GM18907 (cell line): ENCODE data around the gene EIPR1.
A peak's percentile ranks its signal among the peaks of the same experiment; 100 is the strongest.

Experiments used
- ATAC-seq: cut with Tn5 transposase; IDR thresholded peaks from one replicate; pipeline ENCODE4 v1.9.1; 2021; ENCODE audit warnings: mild to moderate bottlenecking, moderate library complexity; ENCODE audit not compliant: unreplicated experiment

The EIPR1 gene

DNA sequence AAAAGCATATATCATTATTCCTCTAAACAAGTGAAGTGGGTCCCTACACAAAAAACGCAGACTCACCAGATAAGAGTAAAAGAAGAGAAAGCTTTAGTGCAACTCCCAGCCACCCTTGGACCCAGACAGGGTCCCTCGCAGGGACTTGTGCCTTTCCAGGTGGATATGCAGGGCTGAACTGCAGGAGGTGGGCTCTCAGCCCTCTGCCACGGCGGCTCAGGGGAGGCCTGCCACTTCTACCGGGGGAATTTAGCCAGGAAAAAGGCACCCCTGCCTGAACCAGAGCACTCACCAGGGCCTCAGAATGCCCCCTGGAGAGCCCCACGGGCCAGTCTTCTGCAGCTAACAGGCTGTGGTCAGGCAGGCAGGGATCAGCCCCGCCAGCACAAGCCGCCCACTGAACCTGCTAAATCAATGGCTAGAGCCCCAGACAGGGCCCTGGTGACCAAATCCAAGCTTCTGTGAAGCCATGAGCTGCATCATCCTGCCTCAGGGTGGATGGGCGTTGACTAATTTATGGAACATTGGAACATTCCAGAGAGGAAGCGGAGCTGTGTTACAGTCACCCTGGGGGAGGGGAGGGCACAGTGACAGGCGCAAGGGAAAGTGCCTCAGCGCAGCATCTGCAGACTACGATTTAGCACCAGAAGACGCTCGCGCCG lies 209.3 kb downstream of the EIPR1 start:
- ATAC-seq: no peak

DNA sequence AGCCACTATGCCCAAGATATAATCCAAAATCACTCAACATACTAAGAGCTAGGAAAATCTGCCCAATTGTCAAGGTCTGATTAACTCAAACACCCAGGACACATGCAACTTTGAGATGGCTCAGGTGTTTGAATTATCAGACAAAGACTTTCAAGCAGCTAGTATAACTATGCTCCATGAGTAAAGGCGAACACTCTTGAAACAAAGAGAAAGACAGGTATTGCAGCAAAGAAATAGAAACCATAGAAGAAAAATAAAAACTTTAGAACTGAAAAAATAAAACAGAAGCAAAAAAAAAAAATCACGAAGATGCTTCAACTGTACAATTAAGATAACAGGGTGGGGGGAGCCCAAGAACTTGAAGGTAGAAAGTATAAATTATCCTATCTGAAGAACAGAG lies 214.2 kb downstream of the EIPR1 start:
- ATAC-seq: no peak

DNA sequence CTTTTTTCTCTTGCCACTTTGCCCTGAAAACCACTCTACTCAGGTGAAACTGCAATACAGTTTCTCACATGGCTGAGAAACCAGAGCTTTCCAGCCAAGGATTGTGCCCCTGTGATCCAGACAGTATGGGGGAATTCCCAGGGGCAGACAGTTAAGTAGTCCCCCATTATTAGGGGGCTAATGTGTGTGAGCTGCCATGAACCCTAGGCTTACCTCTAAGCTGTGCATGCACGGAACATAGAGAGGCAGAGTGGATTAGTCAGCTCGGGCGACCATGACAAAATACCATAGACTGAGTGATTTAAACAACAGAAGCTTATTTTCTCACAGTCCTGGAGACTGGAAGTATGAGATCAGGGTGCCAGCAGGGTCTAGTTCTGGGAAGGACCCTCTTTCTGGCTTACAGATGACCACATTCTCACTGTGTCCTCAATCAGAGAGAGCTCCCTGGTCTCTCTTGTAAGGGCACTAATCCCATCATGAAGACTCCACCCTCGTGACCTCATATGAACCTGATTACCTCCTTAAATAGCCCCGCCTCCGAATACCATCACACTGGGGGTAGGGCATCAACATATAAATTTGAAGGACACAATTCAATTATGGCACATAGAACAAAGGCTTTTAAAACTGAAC lies 215.1 kb downstream of the EIPR1 start:
- no peak for ATAC-seq

DNA sequence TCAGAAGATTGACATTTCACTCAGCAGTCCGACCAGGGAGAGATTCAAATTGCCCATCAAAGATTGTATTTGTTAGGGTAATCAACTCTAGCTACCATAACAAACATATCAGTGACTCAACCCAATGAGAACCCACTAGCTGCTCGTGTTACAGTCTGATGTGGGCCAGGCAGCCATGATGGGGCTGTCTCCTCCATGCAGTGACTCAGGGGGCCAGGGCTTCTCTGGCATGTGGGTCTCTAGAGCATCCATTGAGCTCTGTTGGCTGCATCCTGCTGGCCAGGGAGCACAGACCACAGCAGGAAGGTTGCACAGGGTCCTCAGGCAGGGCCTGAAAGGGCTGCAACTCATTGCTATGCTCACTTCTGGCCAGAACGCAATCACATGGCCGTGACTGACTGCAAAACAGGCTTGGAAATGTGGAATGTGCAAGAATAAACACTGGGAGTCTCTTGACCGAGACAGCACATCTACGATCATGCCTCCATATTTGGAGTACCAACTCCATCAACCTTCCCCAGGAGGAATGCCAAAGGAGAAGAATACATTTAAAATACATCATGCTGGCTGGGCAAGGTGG lies 216.8 kb downstream of the EIPR1 start:
- no peak for ATAC-seq

DNA sequence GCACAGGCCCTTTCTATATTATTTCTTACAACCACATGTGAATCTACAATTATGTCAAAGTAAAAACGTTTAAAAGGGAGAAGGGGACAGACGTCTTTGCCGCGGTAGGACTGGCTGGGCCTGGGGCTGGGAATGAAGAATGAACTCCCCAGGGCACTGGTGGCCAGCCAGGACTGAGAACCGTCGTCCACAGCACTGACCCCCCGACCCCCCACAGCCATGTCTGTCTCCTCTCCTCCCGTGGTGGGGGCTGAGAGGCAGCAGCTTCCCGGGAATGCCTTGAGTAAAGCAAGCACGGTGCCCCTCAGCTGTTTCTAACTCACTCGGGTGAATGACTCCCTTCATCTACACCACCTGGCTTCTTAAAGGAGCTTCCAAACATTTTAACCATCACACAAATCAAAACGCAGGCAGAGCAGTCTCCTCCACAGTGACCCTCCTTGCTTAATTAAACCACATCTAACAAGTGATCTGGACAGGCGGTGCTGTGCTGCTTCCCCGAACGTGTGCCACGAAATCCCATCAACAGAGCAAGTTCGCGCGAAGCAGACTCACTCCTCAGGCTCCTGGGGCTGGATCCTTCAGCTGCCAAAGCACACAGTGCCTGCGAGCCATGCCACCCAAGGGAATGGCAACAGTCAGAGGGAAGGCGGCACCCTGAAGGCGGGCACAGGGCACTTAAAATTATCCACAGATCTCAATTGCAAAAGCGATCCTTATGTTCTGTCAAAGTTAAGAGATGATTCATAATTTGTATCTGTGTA lies 217.7 kb downstream of the EIPR1 start:
- ATAC-seq: no peak

DNA sequence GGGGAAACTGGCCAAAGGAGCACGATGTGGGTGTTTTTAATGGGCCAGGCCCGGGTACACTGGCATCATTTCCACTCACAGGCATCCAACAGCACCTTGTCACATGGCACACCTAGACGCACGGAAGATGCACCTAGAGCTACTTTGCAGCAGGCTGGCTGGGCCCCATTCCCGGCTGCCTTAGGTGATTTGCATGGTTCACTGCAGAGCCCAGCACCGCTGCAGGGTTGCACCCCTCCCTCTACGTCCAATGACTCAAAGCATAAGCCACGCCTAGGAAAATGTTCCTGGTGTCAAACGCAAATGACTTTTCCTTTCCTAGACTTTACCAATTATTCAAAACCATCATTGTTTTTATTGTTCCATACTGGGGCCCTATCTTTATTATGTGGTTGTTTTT lies 222.9 kb downstream of the EIPR1 start:
- ATAC-seq: no peak

DNA sequence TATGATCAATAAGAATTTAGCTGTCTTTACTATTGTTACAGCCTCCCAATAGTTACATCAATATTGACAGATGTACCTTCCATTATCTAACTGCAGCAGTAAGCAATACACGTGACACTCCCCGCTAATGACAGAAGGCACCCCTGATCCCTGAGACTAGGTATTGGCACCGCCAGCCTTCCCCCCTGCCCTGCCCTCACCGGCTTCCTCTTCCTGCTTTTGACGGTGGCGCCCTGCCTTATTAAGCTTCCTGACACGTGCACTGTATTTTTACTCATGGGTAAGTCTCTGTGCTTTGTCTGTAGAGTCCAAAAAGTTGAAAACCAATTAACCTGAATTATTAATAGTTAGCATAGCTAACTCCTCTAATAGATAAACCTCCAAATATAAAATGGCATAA lies 223.5 kb downstream of the EIPR1 start:
- no peak for ATAC-seq

DNA sequence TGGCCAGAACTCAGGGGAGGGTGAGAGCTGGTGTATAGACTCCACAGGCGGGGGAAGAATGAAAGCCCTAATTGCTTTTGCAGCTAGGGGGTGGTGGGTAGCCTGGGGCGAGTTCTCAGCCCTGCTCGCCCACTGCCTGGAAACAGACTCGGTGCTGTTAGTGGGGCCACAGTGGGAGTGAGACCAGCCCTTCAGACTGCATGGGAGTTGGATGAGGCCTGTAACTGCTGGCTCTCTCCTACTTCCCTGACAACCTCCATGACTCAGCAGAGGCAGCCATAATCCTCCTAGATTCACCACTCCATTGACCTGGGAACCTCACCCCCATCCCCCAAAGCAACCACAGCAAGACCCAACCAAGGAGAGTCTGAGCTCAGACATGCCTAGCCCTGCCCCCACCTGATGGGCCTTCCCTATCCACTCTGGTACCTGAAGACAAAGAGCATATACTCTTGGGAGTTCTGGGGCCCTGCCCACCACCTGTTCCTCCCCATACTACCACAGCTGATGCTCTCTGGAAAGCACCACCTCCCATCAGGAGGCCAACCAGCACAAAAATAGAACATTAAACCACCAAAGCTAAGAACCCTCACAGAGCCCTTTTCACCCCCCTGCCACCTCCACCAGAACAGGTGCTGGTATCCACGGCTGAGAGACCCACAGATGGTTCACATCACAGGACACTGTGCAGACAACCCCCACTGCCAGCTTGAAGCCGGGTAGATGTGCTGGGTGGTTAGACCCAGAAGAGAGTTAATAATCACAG lies 226.3 kb downstream of the EIPR1 start:
- ATAC-seq: peak; percentile 83

DNA sequence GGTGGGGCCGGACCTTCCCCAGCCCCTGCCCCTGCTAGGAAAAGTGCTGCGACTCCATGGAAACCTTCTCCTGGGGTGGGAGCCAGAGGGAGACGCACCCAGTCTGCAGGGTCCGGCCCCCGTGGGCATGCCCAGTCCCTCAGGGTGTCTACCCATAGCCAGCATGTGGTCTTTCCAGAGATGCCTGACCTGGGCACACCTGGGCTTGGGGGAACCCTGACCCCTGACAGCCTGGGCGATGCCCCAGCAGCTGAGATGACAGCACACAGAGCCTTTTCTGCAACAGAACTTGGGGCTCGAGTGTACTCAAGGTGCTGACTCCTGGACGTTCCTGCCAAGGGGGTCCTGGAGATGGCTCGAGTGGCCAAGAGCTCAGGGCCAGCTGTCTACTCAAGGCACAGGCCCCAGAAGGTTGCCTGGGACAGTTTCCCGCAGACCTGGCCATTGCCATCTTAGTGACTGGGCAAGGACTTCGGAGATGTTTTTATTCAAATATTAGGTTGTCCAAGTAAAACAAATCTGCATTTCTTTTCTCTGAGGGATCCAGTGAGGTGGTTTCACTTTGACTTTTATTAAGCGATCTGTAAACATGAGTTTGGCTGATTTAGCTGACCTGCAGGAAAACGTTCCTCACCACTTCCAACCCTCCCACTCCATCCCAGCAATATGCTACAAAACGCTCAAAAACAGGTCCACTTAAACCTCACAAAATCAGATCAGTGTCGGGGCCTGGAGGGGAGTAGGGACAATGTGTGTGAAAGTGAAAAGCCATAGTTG lies 228.0 kb downstream of the EIPR1 start:
- ATAC-seq: no peak

DNA sequence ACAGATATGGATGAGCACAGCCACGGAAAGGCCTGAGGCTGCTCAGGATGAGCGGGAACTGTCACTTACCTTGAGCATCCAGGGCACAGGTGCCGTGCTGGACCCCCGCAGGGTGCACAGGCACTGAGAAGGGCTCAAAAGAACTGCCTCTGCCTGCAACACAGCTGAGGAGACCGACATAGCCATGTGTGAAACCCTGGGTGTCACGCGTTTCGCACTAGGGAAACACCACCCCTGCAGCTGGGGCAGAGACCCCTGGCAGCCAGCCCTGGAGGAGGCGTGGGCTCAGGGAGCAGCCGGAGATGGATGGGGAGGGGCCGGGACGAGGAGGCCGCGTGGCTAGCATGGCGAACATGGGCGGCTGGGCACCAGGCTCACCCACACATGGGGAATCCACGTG lies 228.9 kb downstream of the EIPR1 start:
- no peak for ATAC-seq

DNA sequence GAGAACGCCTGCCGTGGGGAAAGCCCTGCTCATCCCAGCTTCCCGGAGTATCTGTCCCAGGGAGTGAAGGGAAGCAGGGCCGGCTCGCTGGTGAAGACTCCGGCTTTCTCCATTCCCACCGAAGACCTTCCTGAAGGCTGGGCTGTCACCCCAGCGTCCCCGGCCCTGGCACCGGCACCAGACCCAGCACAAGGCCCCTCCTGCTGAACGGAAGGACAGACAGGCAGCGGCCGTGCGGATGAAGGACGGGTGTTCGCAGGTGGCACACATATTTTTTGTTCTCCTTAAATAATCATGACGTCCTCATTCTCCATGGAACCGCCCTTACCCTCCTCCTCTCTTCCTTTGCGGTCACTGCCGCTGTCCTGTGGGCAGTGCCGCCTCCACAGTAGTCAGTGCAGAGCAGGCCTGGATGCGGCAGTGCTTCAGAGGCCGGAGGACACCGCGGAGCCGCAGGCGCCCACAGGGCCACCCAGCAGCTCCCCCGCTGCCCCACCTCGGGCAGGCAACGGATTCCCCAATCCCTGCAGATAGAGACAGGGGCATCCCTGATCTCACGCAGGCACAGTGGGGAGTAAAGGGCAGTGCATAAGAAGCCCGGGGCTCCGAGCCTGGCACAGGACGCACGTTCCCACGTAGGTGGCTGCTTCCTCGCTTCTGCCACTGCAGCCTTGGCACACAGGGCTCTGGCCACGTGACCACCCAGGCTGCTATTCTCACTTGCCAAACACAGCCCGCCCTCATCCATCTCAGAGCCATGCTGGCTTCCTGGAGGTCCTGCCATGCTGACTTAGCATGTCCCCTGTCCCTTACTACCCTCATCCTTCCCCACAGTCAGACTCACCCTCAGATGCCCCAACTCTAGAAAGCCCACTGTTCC lies 229.7 kb downstream of the EIPR1 start:
- ATAC-seq: no peak

DNA sequence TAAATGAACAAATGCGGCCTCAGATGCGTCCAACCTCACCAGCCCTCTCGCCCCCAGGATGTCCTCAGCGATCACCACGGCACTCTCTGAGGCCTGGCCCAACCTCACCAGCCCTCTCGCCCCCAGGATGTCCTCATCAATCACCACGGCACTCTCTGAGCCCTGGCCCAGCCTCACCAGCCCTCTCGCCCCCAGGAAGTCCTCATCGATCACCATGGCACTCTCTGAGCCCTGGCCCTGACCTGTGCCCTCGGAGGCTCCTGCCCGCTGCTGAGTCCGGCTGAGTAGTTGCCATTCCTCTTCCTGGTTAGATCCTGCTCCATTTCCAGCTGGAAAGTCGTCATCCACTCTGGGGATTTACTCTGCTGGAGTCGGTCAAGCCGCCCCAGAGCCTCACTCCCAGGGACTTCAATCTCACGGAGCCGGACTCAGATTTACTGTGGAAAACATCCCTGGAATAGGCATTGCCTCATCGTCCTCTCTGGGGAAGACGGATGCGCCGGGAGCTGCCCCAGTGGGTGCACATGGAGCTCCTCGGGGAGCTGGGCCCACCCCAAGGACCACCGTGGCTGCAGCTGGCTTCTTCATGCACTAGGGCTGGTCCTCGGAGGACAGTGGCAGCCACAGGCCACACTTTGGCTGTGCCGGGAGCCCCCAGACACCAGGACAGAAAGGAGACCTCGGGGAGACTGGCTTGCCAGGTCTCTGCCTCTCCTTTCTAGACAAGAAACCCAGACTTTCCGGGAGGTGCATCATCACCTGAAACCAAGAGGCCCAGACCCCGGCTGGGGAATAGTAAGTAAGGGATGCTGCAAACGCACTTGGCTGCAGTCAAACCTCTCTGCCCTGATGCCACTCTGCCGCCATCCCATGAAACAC lies 230.6 kb downstream of the EIPR1 start:
- no peak for ATAC-seq

DNA sequence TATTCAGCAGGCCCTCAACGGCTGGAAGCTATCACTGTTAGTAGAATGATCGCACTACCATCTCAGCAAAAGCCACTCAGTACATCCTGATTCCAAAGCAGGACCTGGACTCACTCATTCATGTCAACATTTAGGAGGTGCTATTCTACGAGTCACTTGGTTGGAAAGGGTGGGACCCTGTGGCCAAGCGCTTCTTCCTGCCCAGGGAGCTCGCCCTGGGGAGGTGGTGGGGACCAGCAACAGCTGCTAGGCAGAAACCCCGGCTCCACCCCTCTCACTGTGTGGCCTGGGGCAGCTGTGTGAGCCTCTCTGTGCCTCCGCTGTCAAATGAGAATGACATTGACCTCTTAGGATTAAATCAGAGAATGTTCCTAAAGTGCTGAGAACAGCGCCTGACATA lies 231.4 kb downstream of the EIPR1 start:
- no peak for ATAC-seq

DNA sequence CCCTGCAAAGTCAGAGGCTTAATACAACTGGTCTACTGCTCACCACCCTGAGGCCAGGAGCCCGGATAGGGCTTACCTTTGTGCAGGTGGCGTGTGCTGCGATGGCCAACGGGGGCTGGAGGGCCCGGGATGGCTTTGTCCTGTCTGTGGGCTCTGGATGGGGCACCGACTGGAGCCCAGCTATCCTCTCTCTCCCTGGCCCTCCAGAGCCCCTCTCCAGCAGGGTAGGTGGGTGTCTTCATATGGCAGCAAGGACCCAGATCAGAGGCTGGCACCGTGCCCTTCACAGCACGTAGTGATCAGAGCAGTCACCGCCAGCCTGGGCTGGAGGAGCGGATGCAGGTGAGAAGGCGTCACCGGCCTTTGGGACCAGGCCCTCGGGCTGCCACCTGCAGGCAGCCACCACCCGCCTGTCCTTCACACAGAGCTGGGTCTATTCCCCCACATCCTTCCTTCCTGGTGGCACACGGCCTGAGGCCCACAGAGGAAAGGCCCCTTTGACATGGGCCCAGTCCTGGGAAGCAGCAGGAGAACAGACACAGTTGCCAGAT lies 232.1 kb downstream of the EIPR1 start:
- ATAC-seq: no peak

DNA sequence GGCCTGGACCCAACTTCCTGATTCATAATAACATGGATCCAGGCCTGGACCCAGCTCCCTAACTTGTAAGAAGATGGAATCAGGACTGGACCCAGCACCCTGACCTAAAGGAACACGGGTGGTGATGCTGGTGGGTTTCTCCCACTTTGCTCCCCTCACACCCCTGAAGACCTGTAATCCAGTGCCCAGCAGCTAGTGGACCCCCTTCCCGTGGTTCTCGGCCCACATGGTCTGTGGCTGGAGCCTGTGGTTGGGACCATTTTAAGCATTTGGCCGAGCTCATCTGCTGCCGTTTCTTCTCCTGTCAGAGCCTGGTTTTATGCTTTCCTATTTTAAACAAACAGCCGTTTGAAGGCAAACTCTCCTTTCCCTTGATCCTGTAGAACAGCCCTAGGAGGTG lies 232.8 kb downstream of the EIPR1 start:
- ATAC-seq: no peak

DNA sequence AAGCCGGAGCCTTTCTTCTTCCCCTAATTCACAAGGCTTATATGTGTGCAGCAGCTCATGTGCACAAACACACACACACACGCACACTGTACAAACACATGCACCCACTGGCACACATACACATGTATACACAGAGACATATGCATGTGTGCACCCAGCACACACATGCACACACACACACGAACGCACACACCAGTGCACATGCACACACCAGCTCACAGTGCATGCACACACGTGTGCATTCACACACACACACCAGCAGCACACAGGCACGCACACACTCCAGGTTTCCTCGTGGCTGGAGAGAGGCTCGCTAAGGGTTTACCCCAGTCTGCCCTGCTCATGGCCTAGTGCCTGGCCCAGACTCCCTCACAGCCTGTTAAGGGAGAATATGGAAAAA lies 234.0 kb downstream of the EIPR1 start:
- ATAC-seq: no peak

DNA sequence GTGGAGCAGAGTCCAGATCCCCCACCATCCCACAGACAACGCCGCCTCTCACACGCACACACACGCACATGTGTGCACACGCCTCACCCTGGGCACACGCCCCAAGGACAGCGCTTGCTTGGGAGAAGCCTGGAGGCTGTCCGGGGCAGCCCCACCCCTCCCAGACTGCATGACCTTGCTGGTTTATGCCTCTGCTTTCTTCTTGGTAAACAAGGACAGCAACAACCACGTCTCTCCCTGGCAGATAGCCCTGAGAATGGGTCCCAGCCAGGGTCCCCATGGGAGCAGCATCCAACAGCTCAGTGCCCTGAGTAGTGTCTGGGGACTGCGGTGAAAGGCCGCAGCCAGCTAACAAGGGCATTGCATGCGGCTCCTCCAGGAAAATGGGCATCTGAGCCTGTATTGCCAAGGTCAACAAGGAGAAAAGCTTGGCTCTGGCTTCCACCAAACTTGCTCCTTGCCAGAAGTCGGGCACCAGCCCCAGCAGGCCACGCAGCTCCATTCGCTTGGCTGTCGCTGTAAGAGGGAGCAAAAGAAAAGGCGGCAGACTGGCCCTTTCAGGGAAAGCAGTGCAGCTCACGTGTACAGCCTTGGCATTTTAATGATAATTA lies 234.6 kb downstream of the EIPR1 start:
- ATAC-seq: no peak

DNA sequence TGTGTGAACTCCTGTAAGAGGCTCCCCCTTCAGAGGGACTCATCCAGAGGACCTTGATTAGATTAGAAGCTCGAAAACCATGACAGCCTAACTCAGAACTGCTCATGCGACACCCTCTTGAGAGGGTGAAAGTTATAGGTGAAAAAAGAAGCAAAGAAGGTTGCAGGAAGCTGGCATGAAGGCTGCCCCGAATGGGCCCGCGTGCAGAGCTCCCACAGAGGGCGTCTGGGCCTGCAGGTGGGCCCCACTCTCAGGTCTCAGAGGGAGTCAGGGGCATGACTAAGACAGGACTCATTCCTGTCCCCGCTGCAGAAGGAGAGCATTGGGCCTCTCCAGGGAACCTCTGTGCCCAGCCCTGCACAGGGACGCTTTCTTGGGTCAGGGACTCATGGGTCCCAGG lies 235.4 kb downstream of the EIPR1 start:
- no peak for ATAC-seq
